UCSD-AML1 (cell line): ENCODE results near the gene RASGRP3.

Experiments
- DNase-seq: peaks from one replicate; lab custom pipeline; 2025; ENCODE audit not compliant: unreplicated experiment; lab: John Stamatoyannopoulos, UW

RASGRP3 gene

DNA sequence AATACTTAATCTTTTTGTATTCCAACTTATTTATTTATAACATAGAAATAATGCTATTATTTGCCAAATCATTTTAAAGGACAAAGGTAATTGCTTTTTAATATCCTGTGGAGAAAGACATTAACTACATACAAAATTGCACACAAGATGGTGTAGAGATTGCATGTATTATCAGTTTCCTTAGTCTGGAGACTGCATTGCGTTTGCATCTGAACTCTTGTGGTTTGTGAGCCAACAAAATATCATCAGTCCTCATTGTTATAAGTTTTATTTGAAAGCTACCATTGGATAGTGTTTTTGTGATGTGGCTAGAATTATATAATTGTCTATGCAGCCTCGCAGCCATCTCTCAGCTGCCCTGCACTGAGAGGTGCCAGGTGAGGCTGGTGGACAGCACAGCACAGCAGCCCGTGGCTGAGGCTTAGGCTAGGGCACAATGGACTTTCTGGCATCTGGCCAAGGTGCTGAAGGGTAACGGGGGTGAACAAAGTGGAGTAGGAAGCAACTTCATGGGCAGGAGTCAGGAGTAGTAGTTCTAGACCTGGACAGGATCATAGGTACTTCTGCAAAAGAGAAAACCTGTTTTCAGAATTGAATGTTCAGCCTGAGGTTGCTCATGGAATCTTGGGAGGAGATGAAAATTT, 15.1 kb downstream of the RASGRP3 start:
- peak; percentile 22 for DNase-seq

DNA sequence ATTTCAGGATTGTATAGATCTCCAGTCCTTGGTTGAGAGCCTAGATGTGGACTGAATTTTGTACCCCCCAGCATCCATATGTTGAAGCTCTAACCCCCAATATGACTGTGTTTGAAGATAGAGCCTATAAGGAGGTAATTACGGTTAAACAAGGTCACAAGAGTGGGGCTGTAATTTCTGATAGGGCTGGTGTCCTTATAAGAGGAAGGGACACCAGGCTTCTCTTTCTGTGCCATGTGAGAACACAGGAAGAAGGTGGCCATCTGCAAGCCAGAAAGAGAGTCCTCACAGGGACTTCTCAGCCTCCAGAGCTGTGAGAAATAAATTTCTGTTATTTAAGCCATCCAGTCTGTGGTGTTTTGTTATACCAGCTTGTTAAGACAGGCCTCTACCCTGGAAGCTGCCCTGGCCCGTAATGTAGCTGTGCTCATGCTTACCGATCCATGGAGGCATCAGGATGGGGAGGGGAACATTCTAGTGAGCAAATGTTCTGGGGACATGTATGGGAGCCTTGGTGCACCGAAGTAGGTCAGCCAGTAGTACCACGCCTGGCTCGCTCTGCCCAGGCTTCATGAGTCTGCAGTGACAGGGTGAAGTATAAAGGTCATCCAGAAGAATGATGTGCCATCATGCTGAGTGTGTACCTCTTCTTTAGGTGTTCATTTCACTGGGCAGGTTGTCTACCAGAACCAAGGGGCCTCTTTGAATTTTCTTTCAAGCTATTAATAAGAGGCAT, 16.1 kb downstream of the RASGRP3 start:
- no peak for DNase-seq

DNA sequence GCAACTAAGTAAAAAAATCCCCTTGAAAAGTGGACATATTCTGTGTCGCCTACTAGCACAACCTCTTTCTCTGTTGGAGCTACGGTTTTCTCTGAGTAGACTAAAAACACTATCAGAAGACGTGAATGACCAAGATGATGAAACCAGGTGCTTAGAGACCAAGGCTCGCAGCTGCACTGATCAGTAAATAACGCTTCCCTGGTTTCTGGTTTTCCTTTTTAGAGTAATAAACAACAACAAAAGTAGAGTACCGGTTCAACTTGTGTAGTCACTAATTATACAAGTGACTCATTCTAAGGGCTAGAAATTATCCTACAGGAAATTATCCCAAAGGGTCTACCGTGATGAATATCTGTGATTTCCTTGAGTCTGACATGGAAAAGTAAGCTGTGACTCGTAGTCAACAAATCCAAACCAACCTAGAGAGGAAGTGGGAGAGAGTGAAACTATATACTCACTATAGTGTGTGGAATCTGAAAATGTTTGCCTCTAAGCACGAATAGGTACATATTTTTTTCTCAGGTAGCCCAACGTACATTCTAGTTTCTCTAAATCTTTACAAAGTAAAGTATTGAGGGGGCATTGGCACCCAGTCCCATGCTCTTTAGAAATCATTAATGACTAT, 17.8 kb downstream of the RASGRP3 start:
- no peak for DNase-seq

DNA sequence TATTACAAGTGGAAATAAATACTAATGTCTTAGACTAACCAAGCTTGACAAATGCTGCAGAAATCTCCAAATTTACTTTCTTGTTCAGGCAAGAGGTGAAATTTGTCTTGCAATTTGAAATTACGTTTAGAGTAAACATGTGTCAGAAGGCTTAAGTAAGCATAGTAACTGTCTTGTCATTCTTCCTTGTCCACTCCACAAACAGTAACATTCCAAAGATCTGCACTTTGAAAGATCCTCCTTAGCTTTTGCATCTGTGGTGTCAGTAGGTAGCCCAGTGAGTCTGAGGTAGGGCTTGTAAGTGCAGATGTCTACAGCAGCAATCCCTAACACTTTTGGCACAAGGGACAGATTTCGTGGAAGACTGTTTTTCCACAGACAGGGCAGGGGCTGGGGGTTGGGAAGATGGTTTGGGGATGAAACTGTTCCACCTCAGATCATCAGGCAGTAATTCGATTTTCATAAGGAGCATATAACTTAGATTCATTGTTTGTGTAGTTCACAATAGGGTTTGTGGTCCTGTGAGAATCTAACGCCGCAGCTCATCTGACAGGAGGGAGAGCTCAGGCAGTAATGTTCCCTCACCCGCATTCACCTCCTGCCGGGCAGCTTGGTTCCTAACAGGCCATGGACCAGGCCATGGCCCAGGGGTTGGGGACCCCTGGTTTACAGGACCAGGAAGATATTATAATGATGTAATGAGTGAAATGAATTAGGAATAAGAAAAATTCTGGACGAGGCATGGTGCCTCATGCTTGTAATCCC, 18.6 kb downstream of the RASGRP3 start:
- no peak for DNase-seq

DNA sequence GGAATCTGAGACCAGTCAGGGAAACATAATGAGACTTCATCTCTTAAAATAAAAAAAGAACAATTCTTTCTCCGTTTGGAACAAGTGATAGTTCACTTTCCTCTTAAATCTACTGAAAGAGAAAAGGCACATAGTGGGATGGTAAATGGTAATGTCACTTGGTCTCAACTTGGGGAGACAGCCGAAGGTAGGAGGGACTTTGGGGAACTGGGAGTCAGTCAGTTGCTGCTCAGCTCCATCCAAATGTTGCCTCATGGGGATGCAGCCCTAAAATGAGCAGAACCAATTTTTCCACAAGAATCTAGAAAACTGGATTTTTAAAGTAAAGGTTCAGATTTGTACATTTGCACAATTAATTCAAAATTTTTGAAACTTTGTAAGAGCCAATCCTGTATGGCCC, 19.2 kb downstream of the RASGRP3 start:
- no peak for DNase-seq

DNA sequence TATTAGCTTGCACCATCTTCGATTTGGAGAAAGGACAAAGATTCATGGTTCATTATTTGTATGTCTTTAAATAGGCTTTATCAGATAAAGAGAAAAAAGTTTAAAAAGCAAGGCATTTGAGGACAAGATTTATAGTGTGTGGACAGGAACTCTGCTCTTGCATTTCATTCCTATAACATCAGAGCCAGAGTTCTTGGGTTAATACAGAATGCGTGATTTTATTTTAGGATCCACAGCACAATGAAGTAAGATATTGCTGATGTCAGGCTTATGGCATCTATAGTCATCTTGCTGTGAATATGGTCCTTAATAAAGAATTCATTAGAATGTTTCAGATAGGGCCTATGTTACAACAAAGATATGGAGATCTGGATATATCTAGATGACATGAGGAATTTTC, 19.7 kb downstream of the RASGRP3 start:
- no peak for DNase-seq

DNA sequence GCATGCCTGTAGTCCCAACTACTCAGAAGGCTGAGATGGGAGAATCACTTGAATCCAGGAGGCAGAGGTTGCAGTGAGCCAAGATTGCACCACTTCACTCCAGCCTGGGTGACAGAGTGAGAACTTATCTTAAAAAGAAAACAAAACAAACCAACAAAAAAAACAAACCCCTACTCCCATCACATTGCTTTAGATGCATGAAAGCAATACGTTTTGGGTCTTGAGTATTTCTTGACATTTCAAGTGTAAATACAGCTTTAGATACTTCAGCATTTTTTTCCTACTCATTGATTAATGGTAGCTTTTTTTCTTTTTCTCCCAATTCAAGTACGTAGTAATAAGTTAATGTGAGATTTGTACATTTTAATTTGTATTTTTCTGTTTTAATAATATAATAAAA, 20.3 kb downstream of the RASGRP3 start:
- DNase-seq, result no peak

DNA sequence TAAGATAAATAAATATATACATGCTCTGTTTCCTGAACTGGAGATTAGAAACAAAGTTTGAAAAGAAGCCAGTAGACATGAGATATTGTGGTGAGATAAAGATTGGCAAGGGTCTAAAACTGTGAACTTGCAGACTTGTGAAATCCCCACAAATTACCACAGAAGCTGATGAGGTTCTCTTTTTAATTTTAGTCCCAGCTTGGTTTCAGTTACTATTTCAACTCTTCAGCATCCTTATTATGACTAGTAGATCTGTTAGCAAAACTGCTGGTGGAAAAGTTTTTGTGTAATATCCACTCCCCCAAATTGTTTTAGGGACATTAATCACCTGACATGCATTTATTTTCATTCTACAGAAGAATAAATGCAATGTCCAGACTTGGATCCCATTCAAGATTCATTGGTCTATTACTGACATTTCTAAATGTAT, 20.8 kb downstream of the RASGRP3 start:
- DNase-seq, result no peak

DNA sequence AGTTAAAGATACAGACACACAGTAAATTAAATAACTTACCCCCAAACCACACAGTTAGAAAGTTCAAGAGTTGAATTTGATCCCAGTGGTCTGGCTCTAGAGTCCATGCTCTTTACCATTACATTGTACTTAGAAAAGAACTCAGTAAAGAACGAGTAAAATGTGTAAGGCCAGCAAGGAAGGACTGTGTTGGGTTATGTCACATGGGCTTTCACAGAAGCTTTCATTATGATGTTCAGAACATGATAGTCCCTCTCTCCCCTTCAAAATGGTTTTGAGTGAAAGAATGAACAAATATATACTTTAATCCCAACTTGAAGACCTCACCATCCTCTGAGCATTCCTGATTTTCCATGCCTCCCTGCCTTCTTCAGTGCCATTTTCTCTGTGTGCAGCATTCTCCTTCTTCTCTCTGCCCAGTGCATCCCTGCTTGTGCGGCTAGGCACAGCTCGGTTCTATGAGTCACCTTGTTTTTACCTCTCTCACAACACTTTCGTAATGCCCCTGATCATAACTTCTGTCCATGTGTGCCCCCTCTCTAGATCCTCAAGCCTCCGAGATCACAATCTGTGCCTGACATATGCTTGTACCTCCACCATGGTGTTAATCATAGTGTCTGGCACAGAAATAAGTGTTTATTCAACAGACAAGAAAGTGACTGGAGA, 22.0 kb downstream of the RASGRP3 start:
- DNase-seq, result no peak

DNA sequence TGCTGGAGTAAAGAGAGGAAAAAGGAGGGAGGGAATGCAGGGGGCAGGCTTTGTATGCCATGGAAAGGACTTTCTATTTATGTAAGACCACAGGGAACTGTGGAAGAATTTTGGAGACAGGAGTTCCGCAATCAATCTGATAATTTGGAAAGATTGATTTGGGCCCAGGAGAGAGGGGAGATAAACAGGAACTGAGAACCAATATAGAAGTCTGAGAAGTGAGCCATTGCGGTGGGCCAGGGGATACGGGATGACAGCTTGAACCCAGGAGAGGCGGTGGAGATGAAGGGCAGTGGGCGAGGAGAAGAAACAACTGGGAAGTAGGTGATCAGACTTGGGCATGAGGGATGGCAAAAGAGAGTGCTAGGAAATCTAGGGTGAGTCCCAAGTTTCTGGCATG, 23.7 kb downstream of the RASGRP3 start:
- no peak for DNase-seq

DNA sequence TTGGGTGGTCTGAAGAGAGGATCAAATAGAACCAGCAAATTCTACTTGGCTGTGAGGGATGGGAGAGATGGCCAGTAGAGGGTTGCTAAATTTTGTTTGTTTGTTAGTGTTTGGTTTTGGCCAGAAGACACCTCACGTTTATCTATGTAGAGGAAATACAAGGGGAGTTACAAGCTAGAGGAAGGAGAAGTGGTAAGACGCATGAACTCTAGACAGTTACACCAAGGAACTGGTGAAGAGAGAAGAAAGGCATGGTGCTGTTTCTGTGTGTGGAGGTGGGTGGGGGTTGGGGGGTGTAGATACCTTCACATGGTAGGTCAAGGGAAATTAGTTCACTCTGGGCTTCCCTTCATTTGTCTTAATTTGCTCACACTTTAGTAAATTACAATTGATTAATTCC, 25.6 kb downstream of the RASGRP3 start:
- DNase-seq, result no peak

DNA sequence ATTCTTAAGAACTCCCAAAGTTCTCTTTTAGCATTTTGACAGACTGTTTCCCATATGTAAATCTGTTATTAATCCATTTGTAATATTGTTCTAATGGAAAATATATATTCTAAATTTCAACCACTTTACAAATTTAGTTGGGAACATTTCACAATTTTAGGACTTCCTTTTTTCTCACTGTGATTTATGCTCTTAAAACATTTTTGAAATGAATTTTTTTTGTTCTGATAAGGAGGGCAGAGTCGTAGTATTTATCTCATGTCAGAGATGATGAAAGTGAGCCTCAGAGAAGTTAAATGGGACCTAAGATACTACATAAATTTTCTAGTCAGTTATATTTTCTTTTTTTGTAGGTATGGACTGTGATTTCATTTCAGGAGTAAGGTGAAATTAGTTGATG, 26.6 kb downstream of the RASGRP3 start:
- no peak for DNase-seq

DNA sequence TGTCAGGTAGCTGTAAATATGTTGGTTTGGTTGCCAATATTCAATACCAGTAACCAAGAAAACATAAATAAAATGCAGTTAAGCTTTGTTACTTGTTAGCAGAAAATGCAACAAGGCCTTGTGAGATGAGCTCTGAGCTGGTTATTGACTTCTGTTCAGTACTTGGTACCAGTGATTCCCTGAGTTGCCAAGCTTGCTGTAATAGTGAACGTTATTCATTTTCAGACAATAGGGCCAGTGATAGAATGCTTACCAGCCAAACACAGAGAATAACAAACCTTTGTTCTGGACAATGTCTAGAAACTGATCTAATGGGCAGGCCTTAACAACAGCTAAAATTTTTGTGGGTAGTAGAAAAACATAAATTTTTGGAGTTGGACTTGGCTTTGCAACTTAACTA, 29.5 kb downstream of the RASGRP3 start:
- no peak for DNase-seq

DNA sequence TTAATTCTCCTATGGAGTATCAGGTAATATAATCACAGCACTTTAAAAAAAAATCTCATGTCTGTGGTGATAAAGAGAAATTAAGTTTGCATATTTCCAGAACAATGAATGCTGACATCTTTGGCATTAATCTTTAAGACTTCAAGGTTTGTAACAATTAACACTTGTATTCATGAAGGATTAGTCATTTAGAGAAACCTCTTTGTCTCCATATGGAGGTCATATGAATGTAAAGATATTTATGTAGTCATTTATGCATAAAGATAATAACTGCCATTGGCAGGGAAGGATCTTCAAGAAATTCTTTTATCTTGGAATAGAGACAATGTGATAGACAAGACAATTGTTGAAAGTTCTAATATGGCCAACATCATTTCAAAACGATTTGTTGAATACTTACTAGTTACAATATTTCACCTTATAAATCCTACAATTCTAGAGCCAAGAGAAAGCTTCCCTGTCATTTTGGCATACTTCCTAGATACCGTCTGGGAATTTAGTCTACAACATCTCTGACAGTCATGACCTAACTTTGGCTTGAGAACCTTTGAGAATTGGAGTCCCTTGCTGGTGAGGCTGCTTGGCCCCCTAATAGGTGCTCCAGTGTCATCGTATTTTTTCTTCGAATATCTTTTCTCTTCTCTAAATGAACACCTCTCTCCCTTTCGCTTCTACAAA, 33.6 kb downstream of the RASGRP3 start:
- no peak for DNase-seq

DNA sequence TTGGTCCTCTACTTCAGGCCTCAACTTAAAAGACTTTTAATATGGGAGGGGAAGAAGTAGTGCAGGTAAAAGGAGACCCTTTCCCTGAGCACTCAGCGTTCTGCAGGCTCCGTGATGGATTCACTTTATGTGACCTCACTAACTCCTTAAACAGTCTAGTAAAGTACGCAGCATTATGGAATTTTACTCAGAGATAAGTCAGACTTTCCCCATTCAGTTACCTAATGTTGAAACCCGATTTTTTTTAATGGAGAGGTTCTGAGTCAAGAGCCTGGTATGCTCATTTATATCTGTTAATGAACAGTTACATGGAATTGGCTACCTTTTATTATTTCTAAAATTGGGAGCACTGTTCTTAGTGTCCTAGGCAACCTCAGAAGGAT, 34.1 kb downstream of the RASGRP3 start:
- DNase-seq, result no peak

DNA sequence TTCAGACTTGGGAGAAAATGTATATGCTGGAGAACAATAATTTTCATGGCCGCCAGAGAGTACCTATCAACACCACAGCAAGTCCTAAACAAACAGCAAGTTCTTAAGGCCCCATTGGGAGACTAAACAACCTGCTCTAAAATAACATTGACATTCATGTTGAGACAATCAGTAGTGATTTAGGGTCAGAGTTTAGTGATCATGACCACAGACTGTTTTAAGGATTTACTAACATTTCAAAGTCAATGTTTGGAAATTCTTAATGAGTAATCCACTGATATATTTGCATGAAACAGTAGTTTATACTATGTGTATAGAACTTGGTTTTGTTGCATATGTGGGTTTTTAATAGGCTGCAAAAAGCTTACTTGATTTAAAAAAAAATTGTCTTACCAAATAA, 34.7 kb downstream of the RASGRP3 start:
- DNase-seq, result no peak

DNA sequence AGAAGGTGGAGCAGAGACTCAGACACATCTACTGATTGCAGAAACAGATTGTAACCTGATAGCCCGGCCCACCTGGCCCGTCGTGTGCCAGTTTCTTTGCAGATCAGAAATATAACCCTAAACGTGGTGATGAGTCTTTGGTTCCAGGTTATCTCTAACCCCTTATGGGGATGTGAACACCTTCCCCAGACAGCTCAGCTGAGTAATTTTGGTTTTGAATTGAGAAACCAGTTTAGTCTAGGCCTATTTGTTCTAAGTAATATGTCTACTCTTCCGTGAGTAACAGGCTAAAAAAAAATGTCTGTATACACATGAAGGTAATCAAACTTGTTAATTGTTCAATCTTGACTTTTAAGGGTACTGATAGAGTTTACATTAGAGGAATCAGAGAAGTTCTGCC, 35.7 kb downstream of the RASGRP3 start:
- no peak for DNase-seq

DNA sequence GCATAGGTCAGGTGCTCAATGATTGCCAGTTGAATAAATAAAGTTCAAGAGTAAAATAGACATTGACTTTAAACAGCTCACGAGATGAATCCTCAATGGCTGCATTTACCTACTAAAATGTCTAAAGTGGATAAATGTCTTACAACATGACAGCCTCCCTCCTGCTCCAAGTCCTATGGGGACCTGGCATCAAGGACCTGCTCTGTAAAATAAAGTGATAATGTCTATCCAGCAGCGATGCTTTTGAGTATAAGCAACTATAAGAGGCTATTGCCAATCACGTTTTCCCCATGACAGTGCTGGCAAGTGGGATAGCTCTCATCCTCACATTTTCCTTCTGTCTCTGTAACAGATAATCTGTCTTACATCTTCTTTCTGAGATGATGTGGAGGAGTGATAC, 37.0 kb downstream of the RASGRP3 start:
- DNase-seq, result no peak

DNA sequence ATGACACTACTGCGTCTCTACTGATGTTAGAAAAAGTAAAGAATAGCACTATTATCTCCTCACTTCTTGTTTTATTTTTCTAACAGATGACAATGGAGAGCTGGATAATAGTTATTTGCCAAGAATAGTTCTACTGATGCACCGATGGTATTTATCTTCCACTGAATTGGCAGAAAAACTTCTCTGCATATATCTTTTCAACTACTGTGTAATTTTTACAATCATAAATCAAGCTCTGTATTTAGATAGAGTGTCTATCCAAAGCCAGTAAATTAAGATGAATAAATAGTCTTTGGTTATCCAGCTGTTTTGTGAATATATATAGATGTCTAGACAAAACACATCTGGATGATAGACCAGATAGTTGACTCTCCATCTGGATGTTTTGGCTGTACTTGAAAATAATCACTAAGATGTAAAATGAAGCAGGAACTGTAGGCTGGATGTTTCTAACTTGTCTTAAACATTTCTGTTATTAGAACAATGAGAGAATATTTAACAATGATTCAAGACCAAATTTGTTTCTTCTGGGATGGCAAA, 40.1 kb downstream of the RASGRP3 start:
- DNase-seq, result no peak

DNA sequence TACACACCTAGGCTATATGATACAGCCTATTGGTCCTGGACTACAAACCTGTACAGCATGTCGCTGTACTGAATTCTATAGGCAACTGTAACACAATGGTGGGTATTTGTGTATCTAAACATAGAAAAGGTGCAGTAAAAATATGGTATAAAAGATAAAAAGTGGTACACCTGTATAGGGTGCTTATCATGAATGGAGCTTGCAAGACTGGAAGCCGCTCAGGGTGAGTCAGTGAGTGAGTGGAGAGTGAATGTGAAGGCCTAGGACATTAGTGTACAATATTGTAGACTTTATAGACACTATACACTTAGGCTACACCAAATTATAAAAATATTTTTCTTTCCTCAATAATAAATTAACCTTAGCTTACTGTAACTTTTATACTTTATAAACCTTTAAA, 41.8 kb downstream of the RASGRP3 start:
- no peak for DNase-seq
